ENCODE data around the gene WDR7.

DNA sequence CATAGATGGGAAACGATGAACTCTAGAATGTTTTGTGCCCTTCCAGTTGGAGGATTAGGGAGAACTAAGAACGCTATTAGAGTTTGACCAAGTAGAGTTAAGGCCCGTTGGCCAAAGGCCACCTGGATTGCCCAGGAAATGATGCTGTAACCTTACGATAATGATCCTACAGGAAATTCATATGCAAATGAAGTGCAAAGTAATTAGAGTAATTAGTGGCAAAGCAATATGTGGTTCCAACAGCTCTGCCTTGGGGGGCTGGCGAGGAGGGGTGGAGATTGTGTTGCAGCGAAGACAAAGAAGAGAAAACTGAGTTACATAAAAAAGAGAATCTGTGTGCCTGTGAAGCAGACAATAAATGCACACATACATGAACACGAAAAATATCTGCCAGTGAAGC, 434.2 kb downstream of the WDR7 start:
- TF ChIP-seq, protein P1, sequence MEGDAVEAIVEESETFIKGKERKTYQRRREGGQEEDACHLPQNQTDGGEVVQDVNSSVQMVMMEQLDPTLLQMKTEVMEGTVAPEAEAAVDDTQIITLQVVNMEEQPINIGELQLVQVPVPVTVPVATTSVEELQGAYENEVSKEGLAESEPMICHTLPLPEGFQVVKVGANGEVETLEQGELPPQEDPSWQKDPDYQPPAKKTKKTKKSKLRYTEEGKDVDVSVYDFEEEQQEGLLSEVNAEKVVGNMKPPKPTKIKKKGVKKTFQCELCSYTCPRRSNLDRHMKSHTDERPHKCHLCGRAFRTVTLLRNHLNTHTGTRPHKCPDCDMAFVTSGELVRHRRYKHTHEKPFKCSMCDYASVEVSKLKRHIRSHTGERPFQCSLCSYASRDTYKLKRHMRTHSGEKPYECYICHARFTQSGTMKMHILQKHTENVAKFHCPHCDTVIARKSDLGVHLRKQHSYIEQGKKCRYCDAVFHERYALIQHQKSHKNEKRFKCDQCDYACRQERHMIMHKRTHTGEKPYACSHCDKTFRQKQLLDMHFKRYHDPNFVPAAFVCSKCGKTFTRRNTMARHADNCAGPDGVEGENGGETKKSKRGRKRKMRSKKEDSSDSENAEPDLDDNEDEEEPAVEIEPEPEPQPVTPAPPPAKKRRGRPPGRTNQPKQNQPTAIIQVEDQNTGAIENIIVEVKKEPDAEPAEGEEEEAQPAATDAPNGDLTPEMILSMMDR (IDR thresholded peaks at IDR 0.05; ENCODE audit: low read depth, low read length) = no peak
- TF ChIP-seq EZH2phosphoT487 (IDR thresholded peaks at IDR 0.05; ENCODE audit: low read depth) = no peak

Measured in OCI-LY3 (cell line).